Stimulated activated CD4-positive, alpha-beta T cell treated with anti-CD3 and anti-CD28 coated beads, Interleukin-15, amount 100 ng/mL, for 1 hour (primary cell): ENCODE data around the gene SMARCAL1.
"Not testable (repeated sequence)": the region's sequence is repeated elsewhere in the genome, so short reads cannot be mapped to it uniquely, and the experiment has no call there.

Source experiments
- DNase-seq, 2 donors: peaks; one replicate each; pipeline ENCODE4 v3.0.0-alpha.2; 2020; ENCODE audit warnings: low read depth in 1 of 2, low spot score in 1 of 2

Gene SMARCAL1

GRCh38 chr2:216499641-216500218 lies 87.4 kb downstream of the SMARCAL1 start:
- DNase-seq, result no peak

- DNase-seq, result no peak
Observed at GRCh38 chr2:216500572-216500971, 88.3 kb downstream of the SMARCAL1 start.

- DNase-seq, result no peak
Observed at GRCh38 chr2:216501854-216502253, 89.6 kb downstream of the SMARCAL1 start.

GRCh38 chr2:216502381-216503158 lies 90.3 kb downstream of the SMARCAL1 start:
- no peak for DNase-seq

- DNase-seq, result no peak
Observed at GRCh38 chr2:216503159-216503629, 90.9 kb downstream of the SMARCAL1 start.

- DNase-seq, result no peak
Observed at GRCh38 chr2:216503697-216504375, 91.6 kb downstream of the SMARCAL1 start.

GRCh38 chr2:216504376-216504762 lies 92.1 kb downstream of the SMARCAL1 start:
- no peak for DNase-seq

- no peak for DNase-seq
Observed at GRCh38 chr2:216505133-216506106, 93.1 kb downstream of the SMARCAL1 start.

GRCh38 chr2:216507220-216508160 lies 95.2 kb downstream of the SMARCAL1 start:
- no peak for DNase-seq

GRCh38 chr2:216508229-216508628 lies 95.9 kb downstream of the SMARCAL1 start:
- no peak for DNase-seq

GRCh38 chr2:216516730-216517350 lies 104.6 kb downstream of the SMARCAL1 start:
- no peak for DNase-seq

- DNase-seq, result no peak
Observed at GRCh38 chr2:216517447-216518225, 105.4 kb downstream of the SMARCAL1 start.

GRCh38 chr2:216518566-216519119 lies 106.4 kb downstream of the SMARCAL1 start:
- DNase-seq, result not testable (repeated sequence)

GRCh38 chr2:216519154-216519762 lies 107.0 kb downstream of the SMARCAL1 start:
- DNase-seq, result no peak

GRCh38 chr2:216520112-216520511 lies 107.8 kb downstream of the SMARCAL1 start:
- DNase-seq, result no peak

- no peak for DNase-seq
Observed at GRCh38 chr2:216522892-216523502, 110.7 kb downstream of the SMARCAL1 start.

- no peak for DNase-seq
Observed at GRCh38 chr2:216525972-216526371, 113.7 kb downstream of the SMARCAL1 start.
